ENCODE data around the gene BCL7C. TPM values are rescaled to one million over a fixed set of nuclear protein-coding genes. Genes with fewer than 3 reads are reported as not detected.
A peak's percentile ranks its signal among the peaks of the same experiment; 100 is the strongest.
"Not testable (repeated sequence)": the region's sequence is repeated elsewhere in the genome, so short reads cannot be mapped to it uniquely, and the experiment has no call there.

BCL7C gene
- total and polyA plus RNA-seq, 8 donors = 12.2 to 58.2 (median 30.6) TPM

DNA sequence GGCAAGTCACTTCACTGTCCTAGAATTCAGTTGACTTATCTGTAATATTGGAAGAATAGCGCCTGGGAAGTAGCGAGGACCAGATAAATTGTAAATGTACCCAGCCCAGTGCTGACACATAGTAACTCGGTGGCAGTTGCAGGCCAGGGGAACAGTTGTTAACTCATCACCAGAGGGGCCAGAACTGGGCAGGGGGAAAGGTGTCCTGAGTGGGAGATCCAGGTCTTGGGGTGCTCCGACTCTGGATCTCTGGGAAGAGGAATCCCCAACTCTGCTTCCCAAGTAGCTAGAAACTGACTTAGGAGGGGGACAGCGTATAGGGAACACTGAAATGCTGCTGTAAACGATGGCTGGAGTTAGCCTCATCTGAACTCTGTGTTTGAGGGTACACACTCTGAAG lies 23.0 kb downstream of the BCL7C start:
- TF ChIP-seq POLR2AphosphoS5 (IDR thresholded peaks at IDR 0.05) (no peak), POLR2A (IDR thresholded peaks at IDR 0.05) (no peak), EP300 (IDR thresholded peaks at IDR 0.05) (no peak)
- TF ChIP-seq, protein P1, sequence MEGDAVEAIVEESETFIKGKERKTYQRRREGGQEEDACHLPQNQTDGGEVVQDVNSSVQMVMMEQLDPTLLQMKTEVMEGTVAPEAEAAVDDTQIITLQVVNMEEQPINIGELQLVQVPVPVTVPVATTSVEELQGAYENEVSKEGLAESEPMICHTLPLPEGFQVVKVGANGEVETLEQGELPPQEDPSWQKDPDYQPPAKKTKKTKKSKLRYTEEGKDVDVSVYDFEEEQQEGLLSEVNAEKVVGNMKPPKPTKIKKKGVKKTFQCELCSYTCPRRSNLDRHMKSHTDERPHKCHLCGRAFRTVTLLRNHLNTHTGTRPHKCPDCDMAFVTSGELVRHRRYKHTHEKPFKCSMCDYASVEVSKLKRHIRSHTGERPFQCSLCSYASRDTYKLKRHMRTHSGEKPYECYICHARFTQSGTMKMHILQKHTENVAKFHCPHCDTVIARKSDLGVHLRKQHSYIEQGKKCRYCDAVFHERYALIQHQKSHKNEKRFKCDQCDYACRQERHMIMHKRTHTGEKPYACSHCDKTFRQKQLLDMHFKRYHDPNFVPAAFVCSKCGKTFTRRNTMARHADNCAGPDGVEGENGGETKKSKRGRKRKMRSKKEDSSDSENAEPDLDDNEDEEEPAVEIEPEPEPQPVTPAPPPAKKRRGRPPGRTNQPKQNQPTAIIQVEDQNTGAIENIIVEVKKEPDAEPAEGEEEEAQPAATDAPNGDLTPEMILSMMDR (IDR thresholded peaks at IDR 0.05) = no peak
- Histone ChIP-seq H3K4me1 (peaks cover 8 to 17% (median 14%) of the 10 kb centered on the region in 4 donors), H3K4me3 (no peak overlapping the region), H3K36me3 (peaks cover 0 to 6% (median 4%) of the 10 kb centered on the region in 4 donors), H3K9me3 (no peaks in the 10 kb centered on the region), H3K27ac (no peak overlapping the region), H3K27me3 (no peaks in the 10 kb centered on the region)
- no peak for DNase-seq
- 85 to 90% (median 89%) methylated on average over 6 of the region's 6 CpGs for WGBS, 5 donors
- intact Hi-C loops (cut with DNase I; ENCODE audit: low total_unique reads) = no loop called here

DNA sequence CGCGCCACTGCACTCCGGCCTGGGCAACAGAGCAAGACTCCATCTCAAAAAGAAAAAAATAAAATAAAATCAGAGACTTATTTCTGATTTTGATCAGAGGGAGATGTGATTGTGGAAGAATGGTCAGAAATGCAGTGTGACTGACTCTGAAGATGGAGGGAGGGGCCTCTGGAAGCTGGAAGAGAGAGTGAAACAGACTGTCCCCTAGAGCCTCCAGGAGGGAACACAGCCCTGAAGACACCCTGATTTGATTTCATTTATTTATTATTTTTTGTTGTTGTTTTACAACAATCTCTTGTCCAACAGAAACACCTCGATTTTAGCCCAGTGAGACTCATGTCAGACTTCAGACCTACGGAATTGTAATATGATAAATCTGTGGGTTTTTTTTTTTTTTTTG lies 26.1 kb downstream of the BCL7C start:
- WGBS, 5 donors = 85 to 91% (median 89%) methylated on average over 5 of the region's 5 CpGs
- peaks cover 0 to 6% (median 4%) of the 10 kb centered on the region in 4 donors for H3K36me3 ChIP-seq
- H3K4me3 ChIP-seq = no peak overlapping the region
- H3K4me1 ChIP-seq = no peaks in the 10 kb centered on the region
- DNase-seq = peak in 1 of 2 donors; percentile 13
- no peaks in the 10 kb centered on the region for H3K27me3 ChIP-seq
- H3K27ac ChIP-seq = no peak overlapping the region
- intact Hi-C loops (cut with DNase I; ENCODE audit: low total_unique reads) = no loop called here
- TF ChIP-seq POLR2A (IDR thresholded peaks at IDR 0.05) (no peak), POLR2AphosphoS5 (IDR thresholded peaks at IDR 0.05) (no peak), EP300 (IDR thresholded peaks at IDR 0.05) (no peak)
- TF ChIP-seq, protein P1 (IDR thresholded peaks at IDR 0.05) = no peak
- H3K9me3 ChIP-seq = no peaks in the 10 kb centered on the region

DNA sequence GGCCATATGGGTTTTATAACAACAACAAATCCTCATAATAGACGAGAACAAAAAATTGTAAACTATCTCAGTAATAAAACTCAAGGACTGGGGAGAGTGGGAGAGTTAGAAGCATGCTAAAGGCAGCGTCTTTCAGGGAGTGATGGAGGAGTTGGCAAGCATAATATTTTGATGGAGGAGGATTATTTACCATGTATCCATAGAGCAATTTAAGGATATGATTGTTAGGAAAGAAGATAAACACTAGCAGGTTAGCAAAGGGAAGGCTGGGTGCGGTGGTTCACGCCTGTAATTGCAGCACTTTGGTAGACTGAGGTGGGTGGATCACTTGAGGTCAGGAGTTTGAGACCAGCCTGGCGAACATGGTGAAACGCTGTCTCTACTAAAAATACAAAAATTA lies 27.8 kb downstream of the BCL7C start:
- WGBS, 5 donors = 70 to 83% (median 78%) methylated on average over 6 of the region's 6 CpGs
- Histone ChIP-seq H3K4me1 (no peaks in the 10 kb centered on the region), H3K27me3 (no peaks in the 10 kb centered on the region), H3K36me3 (peaks cover 0 to 3% (median 0%) of the 10 kb centered on the region in 4 donors), H3K4me3 (no peak overlapping the region), H3K27ac (no peak overlapping the region), H3K9me3 (no peaks in the 10 kb centered on the region)
- intact Hi-C loops (cut with DNase I; ENCODE audit: low total_unique reads) = no loop called here
- TF ChIP-seq POLR2A (IDR thresholded peaks at IDR 0.05) (no peak), POLR2AphosphoS5 (IDR thresholded peaks at IDR 0.05) (no peak), EP300 (IDR thresholded peaks at IDR 0.05) (no peak)
- TF ChIP-seq, protein P1 (IDR thresholded peaks at IDR 0.05) = no peak
- DNase-seq = no peak

DNA sequence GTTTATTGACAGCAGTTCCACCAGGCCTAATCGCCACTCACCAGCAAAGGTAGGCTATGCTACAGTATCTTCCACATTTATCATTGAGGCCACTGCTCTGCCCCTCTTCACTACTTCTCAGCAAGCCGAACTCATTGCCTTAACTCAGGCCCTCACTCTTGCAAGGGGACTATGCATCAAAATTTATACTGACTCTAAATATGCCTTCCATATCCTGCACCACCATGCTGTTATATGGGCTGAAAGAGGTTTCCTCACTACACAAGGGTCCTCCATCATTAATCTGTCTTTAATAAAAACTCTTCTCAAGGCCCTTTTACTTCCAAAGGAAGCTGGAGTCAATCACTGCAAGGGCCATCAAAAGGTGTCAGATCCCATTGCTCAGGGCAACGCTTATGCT lies 30.7 kb downstream of the BCL7C start:
- DNase-seq; H3K36me3 ChIP-seq; H3K27me3 ChIP-seq; H3K4me3 ChIP-seq; H3K4me1 ChIP-seq; H3K27ac ChIP-seq; intact Hi-C loops (cut with DNase I; ENCODE audit: low total_unique reads); H3K9me3 ChIP-seq: not testable (repeated sequence)
- WGBS, 5 donors = 86 to 99% (median 91%) methylated on average over 3 of the region's 3 CpGs

DNA sequence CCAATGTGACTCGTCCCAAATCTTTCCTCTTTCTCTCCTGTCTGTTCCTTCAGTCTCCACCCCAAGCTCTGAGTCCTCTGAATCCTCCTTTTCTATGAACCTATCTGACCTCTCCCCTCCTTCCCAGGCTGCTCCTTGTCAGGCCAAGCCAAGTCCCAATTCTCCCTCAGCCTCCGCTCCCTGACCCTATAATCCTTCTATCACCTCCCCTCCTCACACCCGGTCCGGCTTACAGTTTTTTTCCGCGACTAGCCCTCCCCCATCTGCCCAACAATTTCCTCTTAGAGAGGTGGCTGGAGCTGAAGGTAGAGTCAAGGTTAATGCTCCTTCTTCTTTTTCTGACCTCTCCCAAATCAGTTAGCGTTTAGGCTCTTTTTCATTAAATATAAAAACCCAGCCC lies 33.1 kb downstream of the BCL7C start:
- H3K27ac ChIP-seq; H3K4me3 ChIP-seq; DNase-seq; H3K9me3 ChIP-seq; H3K4me1 ChIP-seq; H3K36me3 ChIP-seq; H3K27me3 ChIP-seq; intact Hi-C loops (cut with DNase I; ENCODE audit: low total_unique reads): not testable (repeated sequence)
- WGBS, 5 donors = 80 to 90% (median 88%) methylated on average over 7 of the region's 7 CpGs

Measured in stomach (tissue), 9 donors.